Adrenal gland (tissue), 5 donors: ENCODE data around the gene FGF12.

Experiments used
- POLR2A ChIP-seq, 2 donors: fragments of 450-650 bp; IDR thresholded peaks; one replicate each; pipeline ENCODE4 v1.6.1; 2017; ENCODE audit warnings: antibody characterized with exemption in 2 of 2, mild to moderate bottlenecking in 2 of 2, moderate library complexity in 1 of 2
- TF ChIP-seq, protein P1 (sequence below), 6 experiments: fragments of 450-650 bp in 4 of 6; fragments of 200-600 bp in 2 of 6; sonication (generic) in 1 of 6; IDR thresholded peaks; 1 replicate in 5 of 6; 2 replicates in 1 of 6; pipeline versions ENCODE4 v1.5.1 to v1.8.0; 2016 to 2021; ENCODE audit warnings: antibody characterized with exemption in 6 of 6, mild to moderate bottlenecking in 2 of 6, moderate library complexity in 1 of 6
- donor health status: DM: no; HTN: no; CAD: no.

DNA sequence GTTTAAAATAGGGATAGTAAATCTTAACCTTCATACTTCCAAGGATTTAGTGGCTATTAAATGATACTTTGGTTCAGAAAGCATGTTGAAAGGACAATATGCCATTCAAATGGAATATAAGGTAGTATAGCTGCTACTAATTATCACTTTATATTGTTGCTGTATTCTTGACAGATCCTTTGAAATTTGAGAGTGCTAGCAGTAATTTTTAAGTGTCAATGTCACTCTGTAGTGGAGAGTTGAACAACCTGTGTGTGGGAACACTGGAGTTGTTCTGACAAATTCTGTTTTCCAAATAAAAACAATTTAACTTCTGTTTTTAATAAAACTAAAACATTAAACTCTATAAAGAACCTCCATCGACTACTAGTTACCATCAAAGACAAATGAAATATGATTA is 565.7 kb downstream of the FGF12 start:
- TF ChIP-seq, protein P1, sequence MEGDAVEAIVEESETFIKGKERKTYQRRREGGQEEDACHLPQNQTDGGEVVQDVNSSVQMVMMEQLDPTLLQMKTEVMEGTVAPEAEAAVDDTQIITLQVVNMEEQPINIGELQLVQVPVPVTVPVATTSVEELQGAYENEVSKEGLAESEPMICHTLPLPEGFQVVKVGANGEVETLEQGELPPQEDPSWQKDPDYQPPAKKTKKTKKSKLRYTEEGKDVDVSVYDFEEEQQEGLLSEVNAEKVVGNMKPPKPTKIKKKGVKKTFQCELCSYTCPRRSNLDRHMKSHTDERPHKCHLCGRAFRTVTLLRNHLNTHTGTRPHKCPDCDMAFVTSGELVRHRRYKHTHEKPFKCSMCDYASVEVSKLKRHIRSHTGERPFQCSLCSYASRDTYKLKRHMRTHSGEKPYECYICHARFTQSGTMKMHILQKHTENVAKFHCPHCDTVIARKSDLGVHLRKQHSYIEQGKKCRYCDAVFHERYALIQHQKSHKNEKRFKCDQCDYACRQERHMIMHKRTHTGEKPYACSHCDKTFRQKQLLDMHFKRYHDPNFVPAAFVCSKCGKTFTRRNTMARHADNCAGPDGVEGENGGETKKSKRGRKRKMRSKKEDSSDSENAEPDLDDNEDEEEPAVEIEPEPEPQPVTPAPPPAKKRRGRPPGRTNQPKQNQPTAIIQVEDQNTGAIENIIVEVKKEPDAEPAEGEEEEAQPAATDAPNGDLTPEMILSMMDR (IDR thresholded peaks at IDR 0.05), result no peak
- TF ChIP-seq POLR2A (IDR thresholded peaks at IDR 0.05), result no peak
